ENCODE measurements around the gene CCDC50.

CCDC50 gene

GRCh38 chr3:191388823-191389222, 59.6 kb downstream of the CCDC50 start:
- DNase-seq (ENCODE audit: low spot score) = no peak
- H3K36me3 ChIP-seq (replicated peaks in 1 of 2; ENCODE audit: control insufficient read depth in 2 of 2, insufficient read depth in 2 of 2, low read length in 2 of 2) = peaks cover 0 to 79% of the 10 kb centered on the region in 2 donors
- H4K91ac ChIP-seq (ENCODE audit: low read depth, low read length, poor library complexity) = no peak overlapping the region

GRCh38 chr3:191390580-191390979, 61.4 kb downstream of the CCDC50 start:
- no peak overlapping the region for H4K91ac ChIP-seq (ENCODE audit: low read depth, low read length, poor library complexity)
- no peak overlapping the region for H2BK15ac ChIP-seq (ENCODE audit: low read length)
- H2BK5ac ChIP-seq (ENCODE audit: low read length) = no peak overlapping the region
- H4K8ac ChIP-seq (ENCODE audit: low read depth, low read length) = no peak overlapping the region
- H3K9me3 ChIP-seq (replicated peaks in 1 of 2; ENCODE audit: control insufficient read depth in 2 of 2, insufficient read depth in 1 of 2, low read depth in 1 of 2, low read length in 2 of 2) = no peaks in the 10 kb centered on the region
- no peak overlapping the region for H3K4ac ChIP-seq (ENCODE audit: low read length)
- H3K27ac ChIP-seq (replicated peaks; ENCODE audit: low read length) = no peak overlapping the region
- H2BK120ac ChIP-seq (ENCODE audit: low read depth, low read length) = no peak overlapping the region
- H3K36me3 ChIP-seq (replicated peaks in 1 of 2; ENCODE audit: control insufficient read depth in 2 of 2, insufficient read depth in 2 of 2, low read length in 2 of 2) = peaks cover 0 to 85% of the 10 kb centered on the region in 2 donors
- H2AK5ac ChIP-seq (ENCODE audit: low read depth, low read length) = no peak overlapping the region
- no peak overlapping the region for H3K18ac ChIP-seq (ENCODE audit: low read length)
- H3K4me1 ChIP-seq (ENCODE audit: control insufficient read depth in 2 of 2, insufficient read depth in 1 of 2, low read depth in 1 of 2, low read length in 2 of 2) = no peaks in the 10 kb centered on the region
- no peak overlapping the region for H3K23ac ChIP-seq (ENCODE audit: low read depth, low read length, poor library complexity)
- H2BK12ac ChIP-seq (ENCODE audit: low read length) = no peak overlapping the region
- H3K14ac ChIP-seq (ENCODE audit: low read length) = no peak overlapping the region
- DNase-seq (ENCODE audit: low spot score) = no peak
- no peak overlapping the region for H3K4me2 ChIP-seq (ENCODE audit: insufficient read depth, low read length, poor library complexity, severe bottlenecking)
- H3K9ac ChIP-seq (ENCODE audit: low read depth, low read length, poor library complexity) = no peak overlapping the region
- WGBS, 2 donors (ENCODE audit: extremely low coverage in 2 of 2, insufficient read length in 2 of 2, insufficient replicate concordance in 1 of 2) = no CpG with 5 or more reads among the region's 3 CpGs
- no peak overlapping the region for H3K4me3 ChIP-seq (ENCODE audit: low read length in 2 of 2)
- H3K79me1 ChIP-seq (ENCODE audit: low read depth, low read length) = no peaks in the 10 kb centered on the region
- H2AFZ ChIP-seq (ENCODE audit: low read length) = no peak overlapping the region
- no peaks in the 10 kb centered on the region for H3K27me3 ChIP-seq (ENCODE audit: control insufficient read depth in 3 of 3, insufficient read depth in 3 of 3, low read depth in 1 of 3, low read length in 3 of 3)

More at GRCh38 chr3:191388823-191389222, 59.6 kb downstream of the CCDC50 start:
- no peaks in the 10 kb centered on the region for H3K4me1 ChIP-seq (ENCODE audit: control insufficient read depth in 2 of 2, insufficient read depth in 1 of 2, low read depth in 1 of 2, low read length in 2 of 2)
- no peak overlapping the region for H2BK5ac ChIP-seq (ENCODE audit: low read length)
- H3K4me2 ChIP-seq (ENCODE audit: insufficient read depth, low read length, poor library complexity, severe bottlenecking) = no peak overlapping the region
- no peaks in the 10 kb centered on the region for H3K9me3 ChIP-seq (replicated peaks in 1 of 2; ENCODE audit: control insufficient read depth in 2 of 2, insufficient read depth in 1 of 2, low read depth in 1 of 2, low read length in 2 of 2)
- H3K27me3 ChIP-seq (ENCODE audit: control insufficient read depth in 3 of 3, insufficient read depth in 3 of 3, low read depth in 1 of 3, low read length in 3 of 3) = no peaks in the 10 kb centered on the region
- H4K8ac ChIP-seq (ENCODE audit: low read depth, low read length) = no peak overlapping the region
- no peak overlapping the region for H3K14ac ChIP-seq (ENCODE audit: low read length)
- H3K9ac ChIP-seq (ENCODE audit: low read depth, low read length, poor library complexity) = no peak overlapping the region
- WGBS, 2 donors (ENCODE audit: extremely low coverage in 2 of 2, insufficient read length in 2 of 2, insufficient replicate concordance in 1 of 2) = no CpG with 5 or more reads among the region's 1 CpG
- no peak overlapping the region for H2BK15ac ChIP-seq (ENCODE audit: low read length)
- H2BK120ac ChIP-seq (ENCODE audit: low read depth, low read length) = no peak overlapping the region
- no peak overlapping the region for H3K23ac ChIP-seq (ENCODE audit: low read depth, low read length, poor library complexity)
- H3K27ac ChIP-seq (replicated peaks; ENCODE audit: low read length) = no peak overlapping the region
- no peak overlapping the region for H2AFZ ChIP-seq (ENCODE audit: low read length)
- no peaks in the 10 kb centered on the region for H3K79me1 ChIP-seq (ENCODE audit: low read depth, low read length)
- no peak overlapping the region for H3K4me3 ChIP-seq (ENCODE audit: low read length in 2 of 2)
- no peak overlapping the region for H2AK5ac ChIP-seq (ENCODE audit: low read depth, low read length)
- no peak overlapping the region for H3K18ac ChIP-seq (ENCODE audit: low read length)
- no peak overlapping the region for H3K4ac ChIP-seq (ENCODE audit: low read length)
- H2BK12ac ChIP-seq (ENCODE audit: low read length) = no peak overlapping the region

- Histone ChIP-seq H3K14ac (ENCODE audit: low read length) (no peak overlapping the region), H2BK12ac (ENCODE audit: low read length) (no peak overlapping the region), H3K9ac (ENCODE audit: low read depth, low read length, poor library complexity) (no peak overlapping the region), H3K18ac (ENCODE audit: low read length) (no peak overlapping the region), H2BK5ac (ENCODE audit: low read length) (no peak overlapping the region), H3K4me3 (ENCODE audit: low read length in 2 of 2) (no peak overlapping the region), H2BK120ac (ENCODE audit: low read depth, low read length) (no peak overlapping the region), H3K27me3 (ENCODE audit: control insufficient read depth in 3 of 3, insufficient read depth in 3 of 3, low read depth in 1 of 3, low read length in 3 of 3) (no peaks in the 10 kb centered on the region), H2AFZ (ENCODE audit: low read length) (no peak overlapping the region), H3K27ac (replicated peaks; ENCODE audit: low read length) (no peak overlapping the region), H2AK5ac (ENCODE audit: low read depth, low read length) (no peak overlapping the region), H3K4me1 (ENCODE audit: control insufficient read depth in 2 of 2, insufficient read depth in 1 of 2, low read depth in 1 of 2, low read length in 2 of 2) (no peaks in the 10 kb centered on the region), H3K36me3 (replicated peaks in 1 of 2; ENCODE audit: control insufficient read depth in 2 of 2, insufficient read depth in 2 of 2, low read length in 2 of 2) (peaks cover 0 to 88% of the 10 kb centered on the region in 2 donors), H3K4me2 (ENCODE audit: insufficient read depth, low read length, poor library complexity, severe bottlenecking) (no peak overlapping the region), H4K8ac (ENCODE audit: low read depth, low read length) (no peak overlapping the region), H3K23ac (ENCODE audit: low read depth, low read length, poor library complexity) (no peak overlapping the region), H2BK15ac (ENCODE audit: low read length) (no peak overlapping the region), H3K79me1 (ENCODE audit: low read depth, low read length) (no peaks in the 10 kb centered on the region), H3K9me3 (replicated peaks in 1 of 2; ENCODE audit: control insufficient read depth in 2 of 2, insufficient read depth in 1 of 2, low read depth in 1 of 2, low read length in 2 of 2) (no peaks in the 10 kb centered on the region), H3K4ac (ENCODE audit: low read length) (no peak overlapping the region), H4K91ac (ENCODE audit: low read depth, low read length, poor library complexity) (no peak overlapping the region)
- WGBS, 2 donors (ENCODE audit: extremely low coverage in 2 of 2, insufficient read length in 2 of 2, insufficient replicate concordance in 1 of 2) = no CpG with 5 or more reads among the region's 2 CpGs
- DNase-seq (ENCODE audit: low spot score) = no peak
These were observed 62.9 kb downstream of the CCDC50 start for GRCh38 chr3:191391861-191392808.

- Histone ChIP-seq H3K27me3 (ENCODE audit: control insufficient read depth in 3 of 3, insufficient read depth in 3 of 3, low read depth in 1 of 3, low read length in 3 of 3) (no peaks in the 10 kb centered on the region), H3K18ac (ENCODE audit: low read length) (no peak overlapping the region), H3K27ac (replicated peaks; ENCODE audit: low read length) (no peak overlapping the region), H4K91ac (ENCODE audit: low read depth, low read length, poor library complexity) (no peak overlapping the region), H3K36me3 (replicated peaks in 1 of 2; ENCODE audit: control insufficient read depth in 2 of 2, insufficient read depth in 2 of 2, low read length in 2 of 2) (peaks cover 0 to 91% of the 10 kb centered on the region in 2 donors), H2BK12ac (ENCODE audit: low read length) (no peak overlapping the region), H3K79me1 (ENCODE audit: low read depth, low read length) (no peaks in the 10 kb centered on the region), H3K4me2 (ENCODE audit: insufficient read depth, low read length, poor library complexity, severe bottlenecking) (no peak overlapping the region), H2AFZ (ENCODE audit: low read length) (no peak overlapping the region), H2BK15ac (ENCODE audit: low read length) (no peak overlapping the region), H4K8ac (ENCODE audit: low read depth, low read length) (no peak overlapping the region), H2BK120ac (ENCODE audit: low read depth, low read length) (no peak overlapping the region), H3K4me3 (ENCODE audit: low read length in 2 of 2) (no peak overlapping the region), H3K4ac (ENCODE audit: low read length) (no peak overlapping the region), H3K23ac (ENCODE audit: low read depth, low read length, poor library complexity) (no peak overlapping the region), H3K9ac (ENCODE audit: low read depth, low read length, poor library complexity) (no peak overlapping the region), H3K4me1 (ENCODE audit: control insufficient read depth in 2 of 2, insufficient read depth in 1 of 2, low read depth in 1 of 2, low read length in 2 of 2) (no peaks in the 10 kb centered on the region), H2BK5ac (ENCODE audit: low read length) (no peak overlapping the region), H3K14ac (ENCODE audit: low read length) (no peak overlapping the region), H3K9me3 (replicated peaks in 1 of 2; ENCODE audit: control insufficient read depth in 2 of 2, insufficient read depth in 1 of 2, low read depth in 1 of 2, low read length in 2 of 2) (no peaks in the 10 kb centered on the region), H2AK5ac (ENCODE audit: low read depth, low read length) (no peak overlapping the region)
- DNase-seq (ENCODE audit: low spot score) = no peak
These were observed 64.0 kb downstream of the CCDC50 start for GRCh38 chr3:191393146-191393545.

All from neuronal stem cell (in vitro differentiated cells).